Activated naive CD8-positive, alpha-beta T cell treated with anti-CD3 and anti-CD28 coated beads, Interleukin-2, amount 50 U/mL, for 16 hours (primary cell): Measurements from ENCODE around the gene NOP53.
"Not testable (repeated sequence)": the region's sequence is repeated elsewhere in the genome, so short reads cannot be mapped to it uniquely, and the experiment has no call there.

ENCODE experiments used
- DNase-seq: peaks from one replicate; pipeline ENCODE4 v3.0.0-alpha.2; 2020; ENCODE audit warnings: low read depth, low spot score

The NOP53 gene

DNA sequence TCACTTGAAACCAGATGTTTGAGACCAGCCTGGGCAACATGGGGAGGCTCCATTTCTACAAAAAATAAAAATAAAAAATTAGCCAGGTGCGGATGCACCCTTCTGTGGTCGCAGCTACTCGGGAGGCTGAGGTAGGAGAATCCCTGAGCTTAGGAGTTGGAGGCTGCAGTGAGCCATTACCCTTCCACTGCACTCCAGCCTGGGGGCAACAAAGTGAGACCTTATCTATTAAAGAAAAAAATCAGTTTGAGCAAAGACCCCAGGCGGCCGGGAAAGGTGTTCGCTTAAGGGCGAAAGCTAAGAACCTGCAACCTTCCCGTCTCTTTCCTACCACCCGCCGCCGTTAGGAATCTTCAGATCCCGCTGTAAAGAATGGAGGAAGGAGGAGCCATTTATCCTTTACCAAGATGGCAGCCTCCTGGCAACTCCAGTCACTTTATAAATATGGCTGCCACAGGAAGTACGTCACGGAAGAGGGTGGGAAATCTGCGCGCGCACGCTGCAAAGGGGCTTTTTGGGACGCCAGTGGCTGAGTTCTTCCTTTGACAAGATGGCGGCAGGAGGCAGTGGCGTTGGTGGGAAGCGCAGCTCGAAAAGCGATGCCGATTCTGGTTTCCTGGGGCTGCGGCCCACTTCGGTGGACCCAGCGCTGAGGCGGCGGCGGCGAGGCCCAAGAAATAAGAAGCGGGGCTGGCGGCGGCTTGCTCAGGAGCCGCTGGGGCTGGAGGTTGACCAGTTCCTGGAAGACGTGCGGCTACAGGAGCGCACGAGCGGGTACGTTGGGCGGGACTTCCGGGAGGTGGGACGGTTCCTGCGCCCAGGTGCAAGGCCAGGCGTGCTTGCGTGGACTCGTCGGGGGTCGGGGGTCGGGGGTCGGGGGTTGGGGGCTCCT is at the start of gene NOP53:
Gene NOP53, plus strand, starts transcription at position 537 of the 892 bp plus-strand sequence. Its CDS starts 14 bp downstream, at position 551.
- DNase-seq = peak; percentile 89

DNA sequence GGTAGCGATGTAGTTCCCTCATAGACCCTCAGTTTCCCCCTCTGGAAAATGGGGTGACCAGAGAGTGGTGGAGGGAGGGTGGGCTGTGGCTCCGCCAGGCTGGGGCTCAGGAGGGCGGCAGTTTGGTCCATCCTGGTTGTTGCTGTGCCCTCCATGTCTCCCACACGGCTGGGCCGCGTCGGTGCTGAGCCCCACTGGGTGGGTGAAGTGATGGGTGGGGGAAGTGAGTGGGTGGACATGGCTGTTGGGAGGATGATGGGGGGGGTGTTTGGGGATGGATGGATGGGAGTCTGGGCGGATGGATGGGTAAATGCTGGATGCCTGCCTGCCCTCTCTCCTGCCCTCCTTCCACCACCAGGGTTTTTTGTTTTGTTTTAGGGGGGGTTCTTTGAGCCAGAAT is 48.7 kb upstream of the NOP53 start:
- no peak for DNase-seq

DNA sequence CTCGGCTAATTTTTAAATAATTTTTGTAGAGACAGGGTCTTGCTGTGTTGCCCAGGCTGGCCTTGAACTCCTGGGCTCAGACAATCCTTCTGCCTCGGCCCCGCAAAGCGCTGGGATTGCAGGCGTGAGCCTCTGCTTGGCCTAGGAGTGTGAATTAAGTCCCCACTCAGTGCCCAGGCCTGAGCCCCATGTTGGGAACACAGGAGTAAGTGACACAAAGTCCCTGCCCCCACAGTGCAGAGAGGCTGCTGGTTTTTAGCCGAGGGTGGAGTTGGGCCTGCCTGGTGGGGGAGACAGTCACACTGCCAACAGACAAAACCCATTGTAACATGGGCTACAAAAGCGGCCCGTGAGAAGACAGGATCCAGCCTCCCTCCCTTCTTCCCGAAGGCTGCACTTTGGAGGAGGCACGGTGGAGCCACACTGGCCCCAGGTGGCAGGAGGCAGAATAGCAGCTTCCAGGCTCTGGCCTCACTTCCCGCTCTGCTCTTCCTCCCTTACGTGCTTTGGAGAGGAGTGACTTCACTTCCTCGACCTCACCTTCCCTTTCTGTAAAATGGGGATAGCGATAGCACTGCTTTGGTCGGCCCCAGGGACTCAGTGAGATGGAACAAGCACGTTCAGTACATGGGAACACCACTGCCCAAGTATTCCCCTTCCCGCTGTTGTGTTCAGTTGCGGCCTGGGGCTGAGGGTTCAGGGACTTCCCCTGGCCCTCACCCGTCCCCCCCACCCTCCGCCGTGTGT is 47.3 kb upstream of the NOP53 start:
- no peak for DNase-seq

DNA sequence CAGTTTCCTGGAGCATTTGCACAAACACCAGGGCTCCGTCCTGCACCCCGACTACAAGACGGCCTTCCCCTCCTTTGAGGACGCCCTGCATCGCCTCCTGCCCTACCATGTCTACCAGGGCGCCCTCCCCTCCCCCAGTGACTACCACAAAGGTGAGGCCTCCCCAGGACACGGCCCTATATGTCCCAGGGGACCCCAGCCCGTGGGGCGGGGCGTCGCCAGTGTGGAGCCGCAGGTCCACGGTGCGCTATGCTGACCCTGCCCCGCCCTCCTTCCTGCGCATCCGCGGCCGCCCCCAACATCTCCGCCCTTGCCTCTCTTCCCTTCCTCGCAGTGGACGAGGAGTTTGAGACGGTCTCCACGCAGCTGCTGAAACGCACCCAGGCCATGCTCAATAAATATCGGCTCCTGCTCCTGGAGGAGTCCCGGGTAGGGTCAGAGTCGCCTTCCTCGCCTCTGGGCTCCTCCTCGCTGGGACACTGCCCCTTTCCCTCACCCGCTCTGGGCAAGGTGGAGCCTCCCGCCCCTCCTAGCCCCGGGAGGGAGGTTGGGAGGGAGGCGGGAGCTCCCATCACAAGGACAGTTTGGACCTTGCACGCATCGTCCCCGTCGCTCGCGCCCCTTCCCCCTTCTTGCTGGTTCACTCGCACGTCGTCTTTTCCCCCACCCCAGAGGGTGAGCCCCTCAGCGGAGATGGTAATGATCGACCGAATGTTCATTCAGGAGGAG is 46.6 kb upstream of the NOP53 start:
- DNase-seq = no peak

DNA sequence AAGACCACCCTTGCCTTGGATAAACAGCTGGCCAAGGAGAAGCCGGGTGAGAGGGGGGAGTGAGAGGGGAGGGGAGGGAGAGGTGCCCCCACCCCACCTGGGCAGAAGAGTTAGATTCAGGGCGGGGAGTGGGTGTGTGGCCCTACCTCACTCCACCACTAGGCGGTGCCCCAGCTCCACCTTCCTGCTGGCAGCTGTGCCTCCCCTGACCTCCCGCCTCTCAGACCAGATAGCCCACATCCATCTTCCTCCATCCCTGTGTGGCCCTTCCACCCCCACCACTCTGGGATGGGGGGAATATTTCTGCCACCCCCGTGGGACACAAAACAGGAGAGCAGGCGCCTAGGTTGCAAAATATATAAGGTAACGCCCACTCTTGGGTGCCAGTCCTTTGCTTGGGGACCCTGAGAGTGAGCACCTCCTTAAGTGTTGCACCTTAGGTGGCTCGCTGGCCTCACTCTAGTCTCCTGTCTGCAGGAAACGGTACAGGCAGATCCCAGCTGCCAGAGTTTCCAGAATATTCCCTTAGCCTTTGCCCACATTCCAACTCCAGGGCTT is 45.9 kb upstream of the NOP53 start:
- no peak for DNase-seq

DNA sequence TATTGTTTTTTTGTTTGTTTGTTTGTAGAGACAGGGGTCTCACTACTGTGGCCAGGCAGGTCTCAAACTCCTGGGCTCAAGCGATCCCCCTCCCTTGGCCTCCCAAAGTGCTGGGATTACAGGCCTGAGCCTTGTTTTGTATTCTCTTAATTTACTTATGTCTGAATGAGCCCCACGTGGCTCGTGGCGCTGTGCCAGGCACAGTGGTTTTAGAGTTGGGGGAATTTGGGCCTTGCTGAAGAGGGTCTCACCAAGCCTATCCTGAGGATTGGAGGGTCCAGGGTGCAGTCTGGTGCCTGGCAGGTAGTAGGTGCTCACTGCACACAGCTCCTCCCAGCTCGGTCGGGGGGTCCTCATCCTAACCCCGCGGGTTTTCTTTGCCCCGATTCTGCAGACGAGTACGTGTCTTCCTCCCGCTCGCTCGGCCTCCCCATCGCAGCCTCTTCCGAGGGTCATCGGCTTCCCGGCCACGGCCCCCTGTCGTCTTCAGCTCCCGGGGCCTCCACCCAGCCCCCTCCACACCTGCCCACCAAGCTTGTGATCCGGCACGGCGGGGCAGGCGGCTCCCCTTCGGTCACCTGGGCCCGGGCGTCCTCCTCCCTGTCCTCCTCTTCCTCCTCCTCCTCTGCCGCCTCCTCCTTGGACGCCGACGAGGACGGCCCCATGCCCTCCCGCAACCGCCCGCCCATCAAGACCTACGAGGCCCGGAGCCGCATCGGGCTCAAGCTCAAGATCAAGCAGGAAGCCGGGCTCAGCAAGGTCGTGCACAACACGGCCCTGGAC is 44.2 kb upstream of the NOP53 start:
- DNase-seq = no peak

DNA sequence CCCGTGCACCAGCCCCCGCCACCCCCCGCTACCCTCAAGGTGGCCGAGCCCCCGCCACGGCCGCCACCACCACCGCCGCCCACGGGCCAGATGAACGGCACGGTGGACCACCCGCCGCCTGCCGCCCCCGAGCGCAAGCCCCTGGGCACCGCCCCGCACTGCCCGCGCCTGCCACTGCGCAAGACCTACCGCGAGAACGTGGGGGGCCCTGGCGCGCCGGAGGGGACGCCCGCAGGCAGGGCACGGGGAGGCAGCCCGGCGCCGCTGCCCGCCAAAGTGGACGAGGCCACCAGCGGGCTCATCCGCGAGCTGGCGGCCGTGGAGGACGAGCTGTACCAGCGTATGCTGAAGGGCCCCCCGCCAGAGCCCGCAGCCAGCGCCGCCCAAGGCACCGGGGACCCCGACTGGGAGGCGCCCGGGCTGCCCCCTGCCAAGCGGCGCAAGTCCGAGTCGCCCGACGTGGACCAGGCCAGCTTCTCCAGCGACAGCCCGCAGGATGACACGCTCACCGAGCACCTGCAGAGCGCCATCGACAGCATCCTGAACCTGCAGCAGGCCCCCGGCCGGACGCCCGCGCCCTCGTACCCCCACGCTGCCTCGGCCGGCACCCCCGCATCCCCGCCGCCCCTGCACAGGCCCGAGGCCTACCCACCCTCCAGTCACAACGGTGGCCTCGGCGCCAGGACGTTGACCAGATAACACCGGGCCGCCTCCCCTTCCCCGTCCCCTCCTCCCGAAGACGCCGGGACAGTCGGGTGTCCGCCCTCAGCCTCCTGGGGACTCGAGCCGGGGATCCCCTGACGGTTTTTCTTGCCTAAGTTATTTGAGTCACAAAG is 43.4 kb upstream of the NOP53 start:
- no peak for DNase-seq

DNA sequence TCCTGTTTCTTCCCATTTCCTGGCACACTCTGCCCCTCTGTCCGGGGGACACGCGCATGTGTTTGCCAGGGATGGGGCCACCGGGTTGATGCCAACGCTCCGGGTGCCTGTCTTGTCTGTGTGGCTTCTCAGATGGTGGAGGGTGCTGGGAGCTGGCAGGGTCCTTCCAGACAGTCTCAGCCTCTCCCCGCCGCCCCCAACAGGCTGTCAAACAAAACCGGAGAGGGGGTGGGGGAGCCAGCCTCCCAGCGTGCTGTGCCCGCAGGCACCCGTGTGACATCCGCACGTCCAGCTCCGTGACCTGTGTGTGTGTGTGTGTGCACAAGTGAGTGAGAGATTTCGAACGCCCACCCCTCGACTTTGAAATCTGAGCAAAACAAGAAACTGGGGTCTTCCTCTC is 42.7 kb upstream of the NOP53 start:
- DNase-seq = no peak

DNA sequence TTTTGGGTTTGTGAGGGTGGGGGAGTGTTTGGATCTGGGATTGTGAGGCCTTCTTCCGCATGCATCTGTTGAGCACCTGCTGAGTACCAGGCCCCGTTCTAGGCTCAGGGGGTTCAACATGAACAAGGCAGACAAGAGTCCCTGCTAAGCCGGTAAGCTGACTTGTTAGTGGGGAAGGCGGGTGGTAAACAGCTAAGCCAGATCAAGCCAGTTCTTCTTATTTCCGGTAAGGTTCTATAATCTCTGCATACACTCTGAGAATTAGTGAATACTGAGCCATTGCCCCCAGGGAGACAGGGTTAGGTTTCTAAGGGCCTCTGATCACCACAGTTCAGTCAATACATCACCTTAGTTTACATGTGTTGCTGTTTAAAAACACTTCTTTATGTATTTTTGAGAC is 42.0 kb upstream of the NOP53 start:
- no peak for DNase-seq

DNA sequence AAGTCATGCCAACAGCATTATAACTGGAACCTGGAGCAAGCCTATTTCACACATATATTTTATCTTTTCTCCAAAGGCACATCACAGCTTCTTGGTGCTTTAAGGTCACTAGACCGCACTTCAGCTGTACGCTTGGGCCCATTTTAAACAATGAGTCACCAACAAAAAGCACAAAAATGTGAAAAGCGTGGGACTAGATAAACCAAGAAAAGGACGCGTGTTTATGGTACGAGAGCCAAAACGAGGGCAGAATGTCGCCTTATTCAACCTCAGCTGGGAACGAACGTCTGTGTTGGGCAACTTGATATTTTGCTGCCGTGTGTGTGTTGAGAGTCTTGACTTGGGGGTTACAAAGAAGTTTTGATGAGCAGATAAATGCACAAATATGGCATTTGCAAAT is 41.3 kb upstream of the NOP53 start:
- DNase-seq = no peak

DNA sequence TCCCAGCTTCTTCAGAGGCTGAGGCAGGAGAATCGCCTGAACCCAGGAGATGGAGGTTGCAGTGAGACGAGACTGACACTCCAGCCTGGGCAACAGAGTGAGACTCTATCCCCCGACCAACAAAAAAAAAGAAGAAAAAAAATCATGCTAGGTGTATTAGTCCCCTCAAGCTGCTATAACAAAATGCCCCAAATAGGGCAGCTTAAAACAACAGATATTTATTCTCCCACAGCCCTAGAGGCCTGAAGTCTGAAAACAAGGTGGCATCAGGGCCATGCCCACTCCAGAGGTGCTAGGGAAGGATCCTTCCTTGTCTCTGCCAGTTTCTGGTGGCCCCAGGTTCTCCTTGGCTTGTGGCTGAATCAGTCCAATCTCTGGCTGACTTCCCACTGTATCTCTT is 40.7 kb upstream of the NOP53 start:
- no peak for DNase-seq

DNA sequence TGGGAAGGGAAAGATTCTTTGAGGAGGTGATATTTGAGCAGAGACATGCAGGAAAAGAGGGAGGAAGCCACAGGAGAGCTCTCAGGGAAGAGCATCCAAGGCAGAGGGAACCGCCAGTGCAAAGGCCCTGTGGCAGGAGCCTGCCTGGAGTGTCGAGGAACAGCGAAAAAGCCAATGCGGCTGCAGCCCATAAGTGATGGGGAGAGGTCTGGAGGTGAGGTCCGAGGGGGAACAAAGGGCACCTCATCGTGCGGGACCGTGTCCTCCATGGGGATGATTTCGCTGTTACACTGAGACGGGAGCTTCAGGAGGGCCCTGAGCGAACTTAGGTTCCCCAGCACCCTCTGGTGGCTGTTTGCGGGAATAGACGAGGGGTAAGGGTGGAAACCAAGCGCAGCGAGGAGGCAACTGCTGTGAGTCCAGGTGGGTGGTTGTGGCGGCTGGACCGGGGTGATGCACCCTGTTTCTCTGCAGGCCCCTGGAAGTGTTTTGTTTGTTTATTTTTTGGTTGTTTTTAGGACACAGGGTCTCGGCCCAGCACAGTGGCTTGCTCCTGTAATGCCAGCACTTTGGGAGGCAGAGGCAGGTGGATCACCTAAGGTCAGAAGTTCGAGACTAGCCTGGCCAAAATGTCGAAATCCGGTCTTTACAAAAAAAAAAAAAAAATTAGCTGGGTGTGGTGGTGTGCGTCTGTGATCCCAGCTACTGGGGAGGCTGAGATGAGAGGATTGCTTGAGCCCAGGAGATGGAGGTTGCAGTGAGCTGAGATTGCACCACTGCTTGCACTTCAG is 38.0 kb upstream of the NOP53 start:
- peak; percentile 59 for DNase-seq

DNA sequence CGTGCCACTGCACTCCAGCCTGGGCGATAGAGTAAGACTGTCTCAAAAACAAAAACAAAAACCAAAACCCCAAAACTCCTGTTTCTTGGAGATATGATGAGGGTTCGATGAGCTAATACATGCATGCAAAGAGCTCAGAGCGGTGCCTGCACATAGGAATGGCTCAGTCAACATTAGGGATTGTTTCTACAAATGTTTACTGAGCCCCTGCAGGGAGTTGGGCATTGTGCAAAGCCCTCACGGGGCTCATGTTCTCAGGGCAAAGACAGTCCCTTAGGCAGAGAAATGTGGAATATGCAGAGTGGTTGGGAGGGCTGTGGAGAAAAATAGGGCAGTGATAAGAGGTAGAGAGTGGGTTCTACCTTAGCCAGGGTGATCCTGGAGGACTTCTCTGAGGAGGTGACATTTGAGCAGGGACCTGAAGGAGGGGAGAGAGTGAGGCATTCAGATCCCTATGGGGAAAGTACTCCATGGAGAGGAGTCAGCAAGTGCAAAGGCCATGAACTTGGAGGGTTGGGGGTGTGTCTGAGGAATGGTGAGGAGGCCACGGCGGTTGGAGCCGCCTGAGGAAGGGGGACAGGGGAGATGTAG is 33.6 kb upstream of the NOP53 start:
- no peak for DNase-seq

DNA sequence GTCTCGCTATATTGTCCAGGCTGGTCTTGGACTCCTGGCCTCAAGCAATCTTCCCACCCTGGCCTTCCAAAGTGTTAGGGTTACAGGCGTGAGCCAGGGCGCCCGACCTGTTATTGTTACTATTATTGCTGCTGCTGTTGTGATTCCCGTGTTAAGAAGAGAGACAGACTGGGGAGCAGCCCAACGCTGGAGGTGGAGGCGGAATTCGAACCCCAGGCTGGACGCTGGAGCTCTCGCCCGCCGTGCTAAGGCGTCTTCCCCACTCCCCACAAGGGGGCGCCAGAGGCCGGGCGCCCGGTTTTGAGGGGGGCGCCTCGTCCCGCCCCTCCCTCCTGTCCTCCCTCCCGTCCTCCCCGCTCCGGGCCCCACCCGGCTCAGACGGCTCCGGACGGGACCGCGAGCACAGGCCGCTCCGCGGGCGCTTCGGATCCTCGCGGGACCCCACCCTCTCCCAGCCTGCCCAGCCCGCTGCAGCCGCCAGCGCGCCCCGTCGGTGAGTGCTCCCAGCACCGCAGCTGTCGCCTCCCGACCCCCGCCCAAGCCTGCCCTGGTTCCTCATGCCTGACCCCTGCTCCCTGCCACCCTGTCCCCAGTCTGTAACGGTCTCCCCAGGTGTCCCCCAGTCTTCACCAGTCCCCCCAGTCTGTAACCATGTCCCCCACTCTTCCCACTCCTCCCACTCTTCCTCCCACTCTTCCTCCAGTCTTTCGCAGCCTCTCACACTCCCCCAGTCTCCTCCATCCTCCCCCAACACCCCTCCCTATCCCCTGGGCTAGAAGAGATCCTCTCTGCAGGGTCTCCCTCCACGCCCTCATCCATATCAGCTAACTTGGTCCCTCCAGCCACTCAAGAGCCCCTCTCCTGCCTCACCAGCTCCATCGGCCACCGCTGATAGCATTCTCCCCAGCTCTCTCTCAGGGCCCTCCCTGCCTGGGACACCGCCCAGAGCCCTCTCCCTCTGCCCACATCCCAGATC is 32.0 kb upstream of the NOP53 start, which contains the start of gene EHD2:
Gene EHD2, plus strand, starts transcription at position 377 of the 976 bp plus-strand sequence. CDS start 3,191 bp downstream, outside the sequence.
- no peak for DNase-seq

DNA sequence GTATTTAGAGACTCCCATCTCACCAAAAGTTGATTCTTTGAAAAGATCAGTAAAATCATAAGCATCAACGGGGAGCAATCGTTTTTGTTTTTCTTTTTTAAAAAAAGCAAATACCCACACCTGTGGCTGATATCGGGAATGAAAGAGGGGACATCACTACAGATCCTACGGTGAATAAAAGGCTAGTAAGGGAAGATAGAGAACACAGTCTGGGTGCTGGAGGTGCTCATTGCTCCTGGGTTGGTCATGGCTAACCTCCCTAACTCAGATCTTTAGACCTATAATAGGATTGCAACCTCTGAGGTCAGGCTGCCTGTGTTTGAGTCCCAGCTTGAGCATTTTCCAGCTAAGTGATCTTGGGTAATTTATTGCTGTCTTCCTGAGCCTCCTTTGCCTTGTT is 31.0 kb upstream of the NOP53 start:
- DNase-seq = no peak

DNA sequence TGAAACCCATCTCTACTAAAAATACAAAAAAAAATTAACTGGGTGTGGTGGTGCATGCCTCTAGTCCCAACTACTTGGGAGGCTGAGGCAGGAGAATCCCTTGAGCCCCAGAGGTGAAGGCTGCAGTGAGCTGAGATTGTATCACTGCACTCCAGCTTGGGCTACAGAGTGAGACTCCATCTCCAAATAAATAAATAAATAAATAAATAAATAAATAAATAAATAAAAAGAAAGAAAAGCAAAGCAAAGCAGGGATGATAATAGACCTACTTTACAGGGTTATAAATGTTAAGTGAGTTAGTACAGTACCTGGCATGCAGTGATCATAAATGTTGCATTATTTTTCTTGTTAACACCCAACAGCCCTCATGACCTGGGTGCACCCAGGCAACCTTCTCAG is 30.5 kb upstream of the NOP53 start:
- not testable (repeated sequence) for DNase-seq

DNA sequence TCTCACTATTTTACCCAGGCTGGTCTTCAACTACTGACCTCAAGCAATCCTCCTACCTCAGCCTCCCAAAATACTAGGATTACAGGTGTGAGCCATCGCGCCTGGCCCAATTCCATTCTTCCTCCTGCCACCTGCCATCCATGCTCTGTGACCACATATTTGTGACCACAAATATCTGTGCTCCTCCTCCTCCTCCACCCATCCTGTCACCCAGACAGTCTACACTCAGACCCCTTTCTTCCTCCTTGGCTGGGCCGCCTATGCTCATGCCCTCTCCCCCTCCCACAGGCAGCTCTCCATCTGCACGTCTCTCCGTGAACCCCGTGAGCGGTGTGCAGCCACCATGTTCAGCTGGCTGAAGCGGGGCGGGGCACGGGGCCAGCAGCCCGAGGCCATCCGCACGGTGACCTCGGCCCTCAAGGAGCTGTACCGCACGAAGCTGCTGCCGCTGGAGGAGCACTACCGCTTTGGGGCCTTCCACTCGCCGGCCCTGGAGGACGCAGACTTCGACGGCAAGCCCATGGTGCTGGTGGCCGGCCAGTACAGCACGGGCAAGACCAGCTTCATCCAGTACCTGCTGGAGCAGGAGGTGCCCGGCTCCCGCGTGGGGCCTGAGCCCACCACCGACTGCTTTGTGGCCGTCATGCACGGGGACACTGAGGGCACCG is 28.9 kb upstream of the NOP53 start:
- DNase-seq = no peak
